Right atrium auricular region (tissue), 2 donors: ENCODE measurements around the gene SNX14. TPM values are rescaled to one million over a fixed set of nuclear protein-coding genes. Genes with fewer than 3 reads are reported as not detected.

Source experiments
- DNase-seq: peaks from one replicate; pipeline ENCODE4 v3.0.0-alpha.2; 2019; ENCODE audit warnings: low spot score
- H3K27ac ChIP-seq, 2 donors: fragments of 200-600 bp; sonication (generic); 1 replicate in 1 of 2; 2 replicates in 1 of 2; pipeline ENCODE4 v1.5.1; 2016 to 2019
- H3K27me3 ChIP-seq, 2 donors: fragments of 200-600 bp; sonication (generic); one replicate each; pipeline versions ENCODE4 v1.5.1 to v1.6.0; 2017 to 2019
- H3K36me3 ChIP-seq: fragments of 200-600 bp; sonication (generic); one replicate; pipeline ENCODE4 v1.5.1; 2016
- H3K4me1 ChIP-seq, 2 donors: fragments of 200-600 bp; sonication (generic); one replicate each; pipeline versions ENCODE4 v1.5.1 to v1.6.0; 2017 to 2019
- H3K4me3 ChIP-seq, 2 donors: fragments of 200-600 bp; sonication (generic); 1 replicate in 1 of 2; 2 replicates in 1 of 2; pipeline ENCODE4 v1.5.1; 2017 to 2019; ENCODE audit warnings: mild to moderate bottlenecking in 1 of 2, moderate library complexity in 1 of 2
- H3K9me3 ChIP-seq, 2 donors: fragments of 200-600 bp; sonication (generic); one replicate each; pipeline ENCODE4 v1.5.1; 2019
- CTCF ChIP-seq, 2 donors: fragments of 200-600 bp; sonication (generic); IDR thresholded peaks; one replicate each; pipeline ENCODE4 v1.5.1; 2019; ENCODE audit warnings: antibody characterized with exemption in 2 of 2
- total RNA-seq, 2 donors: library from RNA; depleted of rRNA; stranded (reverse); fragments of >200 nt; gene quantifications; one replicate each; pipeline ENCODE4 v1.1.0, GENCODE V29; 2016

The SNX14 gene
- total RNA-seq, 2 donors from 2014 or later = 37.7 to 57.2 TPM

- no peak for TF ChIP-seq CTCF (IDR thresholded peaks at IDR 0.05)
- H3K27me3 ChIP-seq = no peaks in the 10 kb centered on the region
- no peaks in the 10 kb centered on the region for H3K36me3 ChIP-seq
Measured at GRCh38 chr6:85493389-85493788, 100.3 kb downstream of the SNX14 start.

GRCh38 chr6:85490516-85491248 is 103.0 kb downstream of the SNX14 start:
- Histone ChIP-seq H3K36me3 (no peaks in the 10 kb centered on the region), H3K9me3 (no peaks in the 10 kb centered on the region), H3K27ac (no peak overlapping the region), H3K4me3 (no peak overlapping the region), H3K4me1 (no peaks in the 10 kb centered on the region), H3K27me3 (no peaks in the 10 kb centered on the region)
- no peak for TF ChIP-seq CTCF (IDR thresholded peaks at IDR 0.05)
- no peak for DNase-seq

More at GRCh38 chr6:85493389-85493788, 100.3 kb downstream of the SNX14 start:
- Histone ChIP-seq H3K9me3 (no peaks in the 10 kb centered on the region), H3K4me1 (no peaks in the 10 kb centered on the region), H3K27ac (no peak overlapping the region), H3K4me3 (no peak overlapping the region)
- DNase-seq = no peak

GRCh38 chr6:85484948-85485347 is 108.7 kb downstream of the SNX14 start:
- Histone ChIP-seq H3K27me3 (no peaks in the 10 kb centered on the region), H3K27ac (no peak overlapping the region), H3K9me3 (no peaks in the 10 kb centered on the region), H3K36me3 (no peaks in the 10 kb centered on the region), H3K4me1 (peaks cover 0 to 6% of the 10 kb centered on the region in 2 donors), H3K4me3 (no peak overlapping the region)
- DNase-seq = no peak
- no peak for TF ChIP-seq CTCF (IDR thresholded peaks at IDR 0.05)

- Histone ChIP-seq H3K9me3 (no peaks in the 10 kb centered on the region), H3K27me3 (no peaks in the 10 kb centered on the region), H3K4me1 (peaks cover 0 to 6% of the 10 kb centered on the region in 2 donors), H3K36me3 (no peaks in the 10 kb centered on the region), H3K4me3 (no peak overlapping the region), H3K27ac (no peak overlapping the region)
- TF ChIP-seq CTCF (IDR thresholded peaks at IDR 0.05) = no peak
- no peak for DNase-seq
Measured at GRCh38 chr6:85483846-85484245, 109.8 kb downstream of the SNX14 start.

GRCh38 chr6:85482905-85483700 is 110.6 kb downstream of the SNX14 start:
- Histone ChIP-seq H3K27me3 (no peaks in the 10 kb centered on the region), H3K4me1 (peaks cover 0 to 6% of the 10 kb centered on the region in 2 donors), H3K27ac (peak overlapping the region in 1 of 2 donors; percentile 28), H3K36me3 (no peaks in the 10 kb centered on the region), H3K9me3 (no peaks in the 10 kb centered on the region), H3K4me3 (no peak overlapping the region)
- DNase-seq = peak; percentile 93
- peak; percentile 99 to 100 for TF ChIP-seq CTCF (IDR thresholded peaks at IDR 0.05)
